HL-60 (cell line): ENCODE measurements around the gene TOP2B.

ENCODE experiments used
- DNase-seq, 2 experiments: peaks; one replicate each; pipeline ENCODE4 v3.0.0-alpha.2; 2010 to 2020; ENCODE audit warnings: low read depth in 1 of 2, low spot score in 1 of 2
- H3K27ac ChIP-seq: fragments of 250-450 bp; sonication (Bioruptor Pico); replicated peaks from 2 replicates; pipeline ENCODE4 v1.5.1; 2020; ENCODE audit warnings: mild to moderate bottlenecking, moderate library complexity
- H3K27me3 ChIP-seq: fragments of 250-450 bp; sonication (Bioruptor Pico); 2 replicates; pipeline ENCODE4 v1.5.1; 2021; ENCODE audit warnings: mild to moderate bottlenecking, moderate library complexity; ENCODE audit not compliant: insufficient read depth, poor library complexity, severe bottlenecking
- H3K4me3 ChIP-seq: replicated peaks from 2 replicates; pipeline ENCODE4 v1.5.1; 2011; ENCODE audit warnings: mild to moderate bottlenecking, control low read depth, low read length; ENCODE audit not compliant: insufficient read depth
- GABPA ChIP-seq: IDR thresholded peaks from 2 replicates; pipeline ENCODE4 v1.6.1; 2012; ENCODE audit warnings: low read depth
- POLR2AphosphoS5 ChIP-seq: IDR thresholded peaks from 2 replicates; pipeline ENCODE4 v1.6.1; 2012; ENCODE audit warnings: low read depth
- SPI1 ChIP-seq: IDR thresholded peaks from 2 replicates; pipeline ENCODE4 v1.6.1; 2012; ENCODE audit warnings: low read depth, mild to moderate bottlenecking, borderline replicate concordance
- TF ChIP-seq, protein P1 (sequence below): IDR thresholded peaks from 2 replicates; pipeline ENCODE4 v1.6.1; 2012; ENCODE audit warnings: low read depth; ENCODE audit not compliant: insufficient replicate concordance
- TF ChIP-seq, protein P2 (sequence below): IDR thresholded peaks from one replicate; pipeline ENCODE4 v1.5.1; 2011; ENCODE audit warnings: low read length, control low read depth, inconsistent platforms; ENCODE audit not compliant: insufficient read depth

The TOP2B gene

DNA sequence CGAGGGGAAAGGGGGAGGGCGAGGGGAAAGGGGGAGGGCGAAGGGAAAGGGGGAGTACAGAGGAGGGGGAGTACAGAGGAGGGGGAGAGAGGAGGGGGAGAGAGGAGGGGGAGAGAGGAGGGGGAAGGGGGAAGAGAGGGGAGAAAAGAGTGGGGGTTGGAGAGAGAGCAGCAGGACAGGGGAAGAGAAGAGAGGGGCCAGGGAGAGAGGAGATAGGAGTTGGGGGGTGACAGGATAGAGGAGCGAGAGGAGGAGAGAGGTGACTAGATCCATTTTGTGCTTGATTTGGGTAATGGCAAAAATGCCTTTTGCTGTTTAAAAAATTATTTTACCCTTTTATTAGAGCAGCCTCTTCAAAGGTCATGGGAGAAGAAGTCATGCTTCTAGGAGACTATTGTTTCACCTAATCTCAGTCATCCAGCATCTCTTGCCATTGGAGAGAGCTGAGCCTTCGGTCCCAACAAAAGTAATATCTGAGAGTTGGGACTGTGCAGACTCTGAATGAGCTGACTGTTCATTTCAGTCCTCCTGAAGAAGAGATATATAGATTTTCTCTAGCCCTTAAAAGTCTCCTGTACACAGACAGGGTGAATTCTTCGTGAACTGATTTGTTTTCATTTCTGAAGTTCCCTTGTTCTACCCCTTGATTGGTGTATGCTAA is 15.1 kb upstream of the TOP2B start:
- no peak overlapping the region for H3K4me3 ChIP-seq
- H3K27me3 ChIP-seq = no peaks in the 10 kb centered on the region
- H3K27ac ChIP-seq = no peak overlapping the region
- DNase-seq = no peak
- TF ChIP-seq, protein P1, sequence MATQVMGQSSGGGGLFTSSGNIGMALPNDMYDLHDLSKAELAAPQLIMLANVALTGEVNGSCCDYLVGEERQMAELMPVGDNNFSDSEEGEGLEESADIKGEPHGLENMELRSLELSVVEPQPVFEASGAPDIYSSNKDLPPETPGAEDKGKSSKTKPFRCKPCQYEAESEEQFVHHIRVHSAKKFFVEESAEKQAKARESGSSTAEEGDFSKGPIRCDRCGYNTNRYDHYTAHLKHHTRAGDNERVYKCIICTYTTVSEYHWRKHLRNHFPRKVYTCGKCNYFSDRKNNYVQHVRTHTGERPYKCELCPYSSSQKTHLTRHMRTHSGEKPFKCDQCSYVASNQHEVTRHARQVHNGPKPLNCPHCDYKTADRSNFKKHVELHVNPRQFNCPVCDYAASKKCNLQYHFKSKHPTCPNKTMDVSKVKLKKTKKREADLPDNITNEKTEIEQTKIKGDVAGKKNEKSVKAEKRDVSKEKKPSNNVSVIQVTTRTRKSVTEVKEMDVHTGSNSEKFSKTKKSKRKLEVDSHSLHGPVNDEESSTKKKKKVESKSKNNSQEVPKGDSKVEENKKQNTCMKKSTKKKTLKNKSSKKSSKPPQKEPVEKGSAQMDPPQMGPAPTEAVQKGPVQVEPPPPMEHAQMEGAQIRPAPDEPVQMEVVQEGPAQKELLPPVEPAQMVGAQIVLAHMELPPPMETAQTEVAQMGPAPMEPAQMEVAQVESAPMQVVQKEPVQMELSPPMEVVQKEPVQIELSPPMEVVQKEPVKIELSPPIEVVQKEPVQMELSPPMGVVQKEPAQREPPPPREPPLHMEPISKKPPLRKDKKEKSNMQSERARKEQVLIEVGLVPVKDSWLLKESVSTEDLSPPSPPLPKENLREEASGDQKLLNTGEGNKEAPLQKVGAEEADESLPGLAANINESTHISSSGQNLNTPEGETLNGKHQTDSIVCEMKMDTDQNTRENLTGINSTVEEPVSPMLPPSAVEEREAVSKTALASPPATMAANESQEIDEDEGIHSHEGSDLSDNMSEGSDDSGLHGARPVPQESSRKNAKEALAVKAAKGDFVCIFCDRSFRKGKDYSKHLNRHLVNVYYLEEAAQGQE = no peak

DNA sequence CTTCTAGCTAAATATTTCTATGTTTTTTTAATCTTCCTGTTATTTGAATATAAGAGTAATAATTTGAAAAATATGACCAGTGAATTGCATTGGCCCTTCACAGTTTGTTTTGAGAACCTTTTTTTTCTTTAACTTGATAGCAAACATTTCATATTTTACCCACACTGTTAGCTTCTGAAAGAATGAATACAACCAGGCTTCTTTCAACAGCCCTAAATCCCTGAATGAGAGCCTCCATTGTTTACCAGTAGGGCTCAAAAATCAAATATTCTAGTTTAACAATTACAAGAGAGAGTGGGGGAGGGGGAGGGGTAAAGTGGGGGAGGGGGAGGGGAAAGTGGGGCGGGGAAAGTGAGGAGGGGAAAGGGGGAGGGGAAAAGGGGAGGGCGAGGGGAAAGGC is 14.5 kb upstream of the TOP2B start:
- no peak overlapping the region for H3K27ac ChIP-seq
- TF ChIP-seq, protein P1 = no peak
- TF ChIP-seq POLR2AphosphoS5 = no peak
- TF ChIP-seq SPI1 = no peak
- TF ChIP-seq, protein P2, sequence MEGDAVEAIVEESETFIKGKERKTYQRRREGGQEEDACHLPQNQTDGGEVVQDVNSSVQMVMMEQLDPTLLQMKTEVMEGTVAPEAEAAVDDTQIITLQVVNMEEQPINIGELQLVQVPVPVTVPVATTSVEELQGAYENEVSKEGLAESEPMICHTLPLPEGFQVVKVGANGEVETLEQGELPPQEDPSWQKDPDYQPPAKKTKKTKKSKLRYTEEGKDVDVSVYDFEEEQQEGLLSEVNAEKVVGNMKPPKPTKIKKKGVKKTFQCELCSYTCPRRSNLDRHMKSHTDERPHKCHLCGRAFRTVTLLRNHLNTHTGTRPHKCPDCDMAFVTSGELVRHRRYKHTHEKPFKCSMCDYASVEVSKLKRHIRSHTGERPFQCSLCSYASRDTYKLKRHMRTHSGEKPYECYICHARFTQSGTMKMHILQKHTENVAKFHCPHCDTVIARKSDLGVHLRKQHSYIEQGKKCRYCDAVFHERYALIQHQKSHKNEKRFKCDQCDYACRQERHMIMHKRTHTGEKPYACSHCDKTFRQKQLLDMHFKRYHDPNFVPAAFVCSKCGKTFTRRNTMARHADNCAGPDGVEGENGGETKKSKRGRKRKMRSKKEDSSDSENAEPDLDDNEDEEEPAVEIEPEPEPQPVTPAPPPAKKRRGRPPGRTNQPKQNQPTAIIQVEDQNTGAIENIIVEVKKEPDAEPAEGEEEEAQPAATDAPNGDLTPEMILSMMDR = no peak
- TF ChIP-seq GABPA = no peak
- H3K27me3 ChIP-seq = no peaks in the 10 kb centered on the region
- no peak for DNase-seq
- no peak overlapping the region for H3K4me3 ChIP-seq

DNA sequence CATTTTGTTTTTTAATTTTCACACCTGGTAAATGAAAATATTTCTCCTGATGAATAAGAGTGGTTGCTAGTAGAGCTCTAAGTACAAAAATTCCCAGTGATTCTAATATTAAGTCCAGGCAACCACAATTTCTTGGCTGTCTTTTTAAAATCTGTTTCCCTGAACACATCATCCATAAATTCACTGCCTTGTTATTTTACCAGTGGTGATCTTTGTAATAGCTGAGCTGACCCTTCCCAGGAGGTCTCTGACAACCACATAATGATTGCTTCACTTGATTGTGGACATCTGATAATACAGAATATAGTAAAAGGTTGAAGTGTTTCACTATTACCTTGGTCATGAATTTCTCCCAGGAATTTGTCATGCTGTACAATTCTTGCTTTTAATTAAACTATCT is 13.9 kb upstream of the TOP2B start:
- no peak for DNase-seq

More for the DNA sequence above, 13.9 kb upstream of the TOP2B start:
- Histone ChIP-seq H3K27ac (no peak overlapping the region), H3K4me3 (no peak overlapping the region), H3K27me3 (no peaks in the 10 kb centered on the region)
- TF ChIP-seq, protein P1 = no peak
- TF ChIP-seq SPI1 (no peak), GABPA (no peak), POLR2AphosphoS5 (no peak)
- TF ChIP-seq, protein P2 = no peak
